Urothelium cell line (cell line): ENCODE data around the gene CSNK2B.

ENCODE experiments used
- DNase-seq: peaks from one replicate; pipeline ENCODE4 v3.0.0; 2011; ENCODE audit warnings: low spot score, mixed read lengths
- FAIRE-seq: peaks from 2 replicates; lab custom pipeline; 2011; peaks lifted over from hg19 to GRCh38; lab: Jason Lieb, UNC

The CSNK2B gene

DNA sequence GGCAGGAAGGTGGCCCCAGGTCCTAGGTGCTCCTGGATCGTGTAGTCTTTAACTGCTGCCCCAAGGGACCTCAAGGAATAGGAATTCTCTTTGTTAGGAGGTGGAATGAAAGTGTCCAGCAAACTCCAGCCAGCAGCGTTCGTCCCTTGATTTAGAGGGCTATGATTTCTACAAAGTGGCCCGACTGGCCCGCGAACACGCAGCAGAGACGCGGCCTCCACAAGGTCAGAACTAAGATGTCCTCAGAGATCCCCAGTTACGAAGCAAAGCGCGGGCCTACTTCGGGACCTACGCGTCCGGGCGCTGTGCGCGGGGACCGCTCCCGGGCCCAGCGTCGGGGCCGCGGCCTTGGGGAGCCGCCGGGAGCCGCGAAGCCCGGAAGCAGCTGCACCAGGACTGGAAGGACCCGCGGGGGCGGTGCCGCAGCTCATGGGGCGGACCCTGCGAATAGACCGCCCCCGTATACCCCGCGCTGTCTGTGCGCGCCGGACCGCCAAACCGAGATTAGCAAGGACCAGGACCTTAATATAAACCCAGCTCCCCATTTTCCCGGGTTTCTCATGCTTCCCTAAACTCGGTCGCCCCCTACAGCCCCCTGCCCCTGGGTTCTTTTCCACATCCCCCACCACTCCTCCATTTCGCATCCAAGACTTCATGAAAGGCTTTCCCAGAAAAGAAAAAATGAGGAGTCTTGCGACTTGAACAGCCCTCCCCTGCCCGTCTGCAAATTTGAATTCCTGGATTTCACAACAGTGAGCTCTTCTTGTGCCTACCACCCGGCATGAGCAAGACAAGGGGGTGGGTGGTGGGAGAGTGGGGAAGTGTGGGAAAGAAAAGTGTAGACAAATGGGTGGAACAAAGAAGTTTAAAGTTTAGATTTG is 5.3 kb upstream of the CSNK2B start, which contains the start of gene C6orf47:
Gene C6orf47, minus strand, starts transcription at position 398 of the 881 bp plus-strand sequence. CDS start 831 bp downstream, outside the sequence.
- DNase-seq (peak; percentile 88), FAIRE-seq (no peak)

DNA sequence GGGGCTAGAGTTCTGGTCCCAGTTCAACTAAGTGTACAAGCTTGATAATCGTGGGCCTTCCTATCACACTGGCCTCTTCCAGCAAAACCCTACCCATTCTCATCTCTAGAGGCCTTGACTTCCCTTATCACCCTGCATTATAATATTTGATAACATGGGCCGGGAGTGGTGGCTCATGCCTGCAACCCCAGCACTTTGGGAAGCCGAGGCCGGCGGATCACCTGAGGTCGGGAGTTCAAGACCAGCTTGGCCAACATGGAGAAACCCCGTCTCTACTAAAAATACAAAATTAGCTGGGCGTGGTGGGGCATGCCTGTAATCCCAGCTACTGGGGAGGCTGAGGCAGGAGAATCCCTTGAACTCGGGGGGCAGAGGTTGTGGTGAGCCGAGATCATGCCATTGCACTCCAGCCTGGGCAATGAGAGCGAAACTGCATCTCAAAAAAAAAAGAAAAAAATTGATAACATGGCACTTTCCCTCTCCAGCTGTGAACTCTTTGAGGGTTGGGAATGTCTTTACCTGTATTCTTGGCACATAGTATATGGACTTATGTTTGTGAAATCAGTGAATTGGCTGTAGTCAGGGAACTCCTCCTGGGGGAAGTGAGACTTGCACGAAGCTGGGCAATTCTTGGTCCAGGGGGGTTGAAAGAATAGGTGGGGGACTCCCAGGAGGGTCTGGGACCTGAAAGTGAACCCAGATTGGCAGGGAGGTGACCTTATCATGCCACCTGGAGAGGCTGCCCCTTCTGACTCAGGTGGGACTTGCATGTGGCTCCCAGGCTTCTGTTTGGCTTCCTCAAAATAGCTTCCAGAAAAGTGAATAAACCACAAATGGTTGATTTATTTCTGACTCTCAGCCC is 4.4 kb upstream of the CSNK2B start:
- DNase-seq, result no peak
- no peak for FAIRE-seq

- no peak for DNase-seq
- FAIRE-seq, result no peak
Observed at GRCh38 chr6:31662124-31662723, 3.7 kb upstream of the CSNK2B start.

GRCh38 chr6:31663126-31663960 is 2.5 kb upstream of the CSNK2B start:
- DNase-seq (no peak), FAIRE-seq (no peak)

GRCh38 chr6:31663961-31664789 is 1.7 kb upstream of the CSNK2B start:
- DNase-seq, result peak; percentile 74
- FAIRE-seq, result no peak

DNA sequence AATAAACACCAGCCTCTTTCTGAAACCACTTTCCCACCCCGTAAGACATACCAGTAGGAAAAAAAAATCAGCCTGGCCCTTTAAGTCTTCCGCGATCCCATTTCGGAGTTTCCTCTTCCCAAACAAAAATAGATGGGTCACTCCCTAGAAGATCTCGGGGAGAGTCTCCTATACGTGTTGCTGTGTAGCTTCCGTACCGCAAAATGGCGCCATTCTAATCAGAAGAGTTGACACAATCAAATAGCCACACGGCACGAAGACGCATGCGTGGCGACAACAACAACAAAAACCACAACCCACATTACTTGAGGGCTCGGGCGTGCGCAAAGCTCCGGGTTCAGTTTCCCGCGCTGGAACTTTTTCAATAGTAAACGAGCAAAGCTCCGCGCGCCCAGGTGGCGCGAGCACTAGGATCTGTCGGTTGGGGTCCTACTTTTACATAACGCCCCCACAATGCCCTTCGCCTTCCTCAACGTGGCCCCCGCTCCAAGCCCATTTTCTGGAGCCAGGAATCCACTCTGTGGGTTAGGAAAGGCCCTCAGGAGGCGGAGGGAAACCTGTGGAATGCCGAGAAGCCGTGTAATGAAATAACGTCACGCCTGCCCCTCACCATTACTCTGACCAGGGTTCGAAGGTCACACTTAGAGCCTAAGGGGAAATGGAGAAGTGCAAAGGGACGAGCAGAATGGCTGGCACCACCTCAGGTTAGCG is 935 bp upstream of the CSNK2B start, which contains the start of gene GPANK1:
Gene GPANK1, minus strand, starts transcription at position 208 of the 711 bp plus-strand sequence. CDS start 519 bp downstream, outside the sequence.
- DNase-seq (peak; percentile 69), FAIRE-seq (no peak)

DNA sequence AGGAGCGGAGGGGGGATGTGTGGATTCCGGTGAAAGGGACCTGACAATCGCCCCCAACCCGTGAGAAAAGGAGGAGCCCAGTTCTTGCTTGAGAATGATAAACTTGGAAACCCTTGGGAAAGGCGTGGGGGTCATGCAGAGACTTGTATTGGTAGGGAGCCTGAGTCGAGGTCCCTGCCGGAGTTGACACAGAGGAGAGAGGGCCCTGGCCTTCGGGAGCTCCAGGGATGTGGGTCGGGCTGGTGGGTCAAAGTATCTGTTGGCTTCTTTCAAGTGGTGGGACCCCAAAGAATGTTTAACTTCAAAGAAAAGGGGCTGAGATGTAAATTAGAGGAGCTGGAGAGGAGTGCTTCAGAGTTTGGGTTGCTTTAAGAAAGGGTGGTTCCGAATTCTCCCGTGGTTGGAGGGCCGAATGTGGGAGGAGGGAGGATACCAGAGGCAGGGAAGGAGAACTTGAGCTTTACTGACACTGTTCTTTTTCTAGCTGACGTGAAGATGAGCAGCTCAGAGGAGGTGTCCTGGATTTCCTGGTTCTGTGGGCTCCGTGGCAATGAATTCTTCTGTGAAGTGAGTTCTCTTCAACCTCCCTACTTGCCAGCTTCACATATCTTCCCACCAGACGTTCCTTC is 571 bp downstream of the CSNK2B start:
- DNase-seq, result no peak
- FAIRE-seq, result no peak

- no peak for FAIRE-seq
Observed at GRCh38 chr6:31669676-31670075, 3.8 kb downstream of the CSNK2B start, which contains the start of gene LY6G5B. Gene LY6G5B, plus strand, starts transcription at chr6:31669976. Its CDS starts 975 bp downstream, at chr6:31670951.

GRCh38 chr6:31676322-31676903 is 10.5 kb downstream of the CSNK2B start:
- DNase-seq (no peak), FAIRE-seq (no peak)

More at GRCh38 chr6:31669676-31670075, 3.8 kb downstream of the CSNK2B start, which contains the start of gene LY6G5B:
- DNase-seq, result no peak

- FAIRE-seq, result no peak
- DNase-seq, result no peak
Observed at GRCh38 chr6:31676904-31677303, 11.0 kb downstream of the CSNK2B start.

GRCh38 chr6:31677955-31678354 is 12.1 kb downstream of the CSNK2B start:
- no peak for DNase-seq
- no peak for FAIRE-seq

GRCh38 chr6:31680226-31681134 is 14.6 kb downstream of the CSNK2B start, which contains the start of gene LY6G5C:
Gene LY6G5C, minus strand, starts transcription at chr6:31681067. Its CDS starts 694 bp downstream, at chr6:31680373.
- FAIRE-seq, result no peak
- peak; percentile 56 for DNase-seq

DNA sequence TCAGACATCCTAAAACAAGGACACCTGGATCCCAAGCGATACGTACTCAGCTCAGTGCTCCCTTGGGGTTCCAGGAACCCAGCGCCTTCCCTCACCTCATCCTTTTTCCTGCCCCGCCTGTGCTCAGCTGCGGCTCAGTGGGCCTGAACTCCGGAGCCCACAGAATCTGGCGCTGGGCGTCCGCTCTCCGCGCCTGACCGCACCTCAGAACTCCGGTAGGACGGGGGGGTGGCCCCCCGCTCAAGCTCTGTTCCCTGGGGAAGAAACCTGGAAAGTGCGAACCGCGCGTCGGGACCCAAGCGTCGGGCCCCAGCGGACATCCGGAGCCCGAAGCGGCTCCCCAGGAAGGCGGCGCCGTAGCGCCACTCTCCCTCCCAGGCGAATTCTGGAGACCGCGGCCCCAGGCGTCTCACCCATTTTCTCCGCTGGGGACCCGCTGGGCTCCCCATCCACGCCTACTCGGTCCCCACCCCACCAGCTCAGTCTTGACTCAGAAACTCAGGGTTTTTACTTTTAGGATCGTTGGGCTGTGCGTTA is 15.3 kb downstream of the CSNK2B start:
- FAIRE-seq (no peak), DNase-seq (no peak)

DNA sequence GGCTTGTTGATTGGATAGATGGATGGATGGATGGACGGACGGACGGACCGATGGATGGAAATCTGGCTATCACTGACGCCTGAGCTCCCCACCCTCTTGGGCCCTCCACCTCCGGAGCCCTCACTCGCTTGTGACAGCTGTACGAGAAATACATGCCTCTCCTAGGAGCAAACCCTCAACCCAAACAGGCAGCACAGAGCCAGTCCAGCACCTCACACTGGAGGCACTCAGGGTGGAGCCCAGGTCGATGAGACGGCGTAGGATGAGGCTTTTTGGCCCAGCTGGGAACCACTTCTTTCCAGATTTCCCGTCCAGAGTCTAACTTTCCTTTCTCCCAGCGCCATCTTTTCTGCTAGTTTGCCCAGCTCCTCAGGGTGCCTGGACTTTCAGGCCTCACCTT is 17.7 kb downstream of the CSNK2B start:
- FAIRE-seq, result no peak
- DNase-seq, result no peak

- FAIRE-seq (no peak), DNase-seq (no peak)
Observed at GRCh38 chr6:31686483-31686882, 20.6 kb downstream of the CSNK2B start.

DNA sequence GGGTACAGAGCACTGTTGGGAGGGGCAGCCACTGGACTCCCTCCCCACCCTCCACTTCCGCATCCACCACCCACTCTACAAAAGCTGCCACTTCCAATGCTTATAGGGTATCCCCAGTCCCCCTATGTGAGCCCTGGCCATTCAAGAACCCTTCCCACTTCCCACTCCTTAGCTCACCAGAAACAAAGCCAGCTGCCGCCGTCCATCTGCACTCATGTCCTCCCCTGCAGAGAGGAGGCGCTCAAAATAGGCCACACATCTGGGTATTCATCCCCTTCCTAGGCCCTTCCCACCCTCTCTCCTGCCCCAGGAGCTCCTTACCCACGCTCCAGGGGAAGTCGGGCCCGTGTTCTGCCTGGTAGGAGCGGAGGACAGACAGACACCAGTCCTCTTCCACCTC is 21.4 kb downstream of the CSNK2B start:
- no peak for DNase-seq
- FAIRE-seq, result no peak
